Mucosa of descending colon (tissue), 3 donors: ENCODE results near the gene MYO10. TPM values are rescaled to one million over a fixed set of nuclear protein-coding genes. Genes with fewer than 3 reads are reported as not detected.

Experiments
- ATAC-seq: fragments of 200-7000 bp; cut with Tn5 transposase; one replicate; pipeline ENCODE4 v1.9.1; 2020; ENCODE audit warnings: mild to moderate bottlenecking, moderate library complexity
- DNase-seq, 3 donors: peaks; one replicate each; pipeline ENCODE4 v3.0.0-alpha.2; 2020
- H3K36me3 ChIP-seq: fragments of 200-600 bp; one replicate; pipeline ENCODE4 v1.8.0; 2021; ENCODE audit warnings: low read depth, mild to moderate bottlenecking
- H3K4me1 ChIP-seq: fragments of 200-600 bp; one replicate; pipeline ENCODE4 v1.8.0; 2021; ENCODE audit warnings: low read depth, mild to moderate bottlenecking
- H3K4me3 ChIP-seq: fragments of 200-600 bp; one replicate; pipeline ENCODE4 v1.8.0; 2021; ENCODE audit warnings: mild to moderate bottlenecking
- H3K9me3 ChIP-seq: fragments of 200-600 bp; one replicate; pipeline ENCODE4 v1.8.0; 2021; ENCODE audit warnings: mild to moderate bottlenecking
- intact Hi-C, 2 donors: fragments of 100-400 bp; cut with DNase I in 1 of 2; cut with micrococcal nuclease in 1 of 2; formaldehyde crosslinking; loops; one replicate each; pipeline versions ENCODE4 v1.11.0 to v1.11.1; 2022; cut with DNase I, micrococcal nuclease
- total RNA-seq, 3 donors: library from RNA; stranded (reverse); fragmentation: NEBNext Ultra II Directional in 2 of 3; extraction: Animal tissue kit (Norgen Biotek cat#: 25700) in 2 of 3; gene quantifications; one replicate each; pipeline versions ENCODE4 v1.2.1 to v1.2.4, GENCODE V29; 2021 to 2023
- TF ChIP-seq, protein P1 (sequence below): fragments of 200-600 bp; IDR thresholded peaks from one replicate; pipeline ENCODE4 v1.8.0; 2022; ENCODE audit warnings: antibody characterized with exemption, mild to moderate bottlenecking
- donor health status: DM: no; HTN: no; CAD: no; lungs with moderate emphysema.
- donor health status: DM: no; HTN: no; CAD: no.
- donor health status: DM: no; HTN: yes; CAD: no.

Gene MYO10
- total RNA-seq, 3 donors from 2014 or later: 29.4 to 87.8 (median 61.3) TPM

DNA sequence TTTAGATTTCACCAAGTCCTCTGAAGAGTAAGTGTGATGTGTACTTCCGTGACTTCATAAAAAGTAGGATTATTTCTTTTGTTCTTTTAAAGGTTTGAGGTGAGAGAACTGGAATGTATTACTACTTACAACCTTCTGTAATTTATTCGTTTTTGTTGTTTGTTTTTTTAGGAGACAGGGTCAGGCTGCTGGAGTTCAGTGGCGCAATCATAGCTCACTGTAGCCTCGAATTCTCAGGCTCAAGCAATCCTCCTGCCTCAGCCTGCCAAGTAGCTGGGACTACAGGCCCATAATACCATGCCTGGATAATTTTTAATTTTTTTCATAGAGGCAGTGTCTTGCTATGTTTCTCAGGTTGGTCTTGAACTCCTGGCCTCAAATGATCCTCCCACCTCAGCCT, 251.0 kb downstream of the MYO10 start:
- DNase-seq: no peak
- TF ChIP-seq, protein P1, sequence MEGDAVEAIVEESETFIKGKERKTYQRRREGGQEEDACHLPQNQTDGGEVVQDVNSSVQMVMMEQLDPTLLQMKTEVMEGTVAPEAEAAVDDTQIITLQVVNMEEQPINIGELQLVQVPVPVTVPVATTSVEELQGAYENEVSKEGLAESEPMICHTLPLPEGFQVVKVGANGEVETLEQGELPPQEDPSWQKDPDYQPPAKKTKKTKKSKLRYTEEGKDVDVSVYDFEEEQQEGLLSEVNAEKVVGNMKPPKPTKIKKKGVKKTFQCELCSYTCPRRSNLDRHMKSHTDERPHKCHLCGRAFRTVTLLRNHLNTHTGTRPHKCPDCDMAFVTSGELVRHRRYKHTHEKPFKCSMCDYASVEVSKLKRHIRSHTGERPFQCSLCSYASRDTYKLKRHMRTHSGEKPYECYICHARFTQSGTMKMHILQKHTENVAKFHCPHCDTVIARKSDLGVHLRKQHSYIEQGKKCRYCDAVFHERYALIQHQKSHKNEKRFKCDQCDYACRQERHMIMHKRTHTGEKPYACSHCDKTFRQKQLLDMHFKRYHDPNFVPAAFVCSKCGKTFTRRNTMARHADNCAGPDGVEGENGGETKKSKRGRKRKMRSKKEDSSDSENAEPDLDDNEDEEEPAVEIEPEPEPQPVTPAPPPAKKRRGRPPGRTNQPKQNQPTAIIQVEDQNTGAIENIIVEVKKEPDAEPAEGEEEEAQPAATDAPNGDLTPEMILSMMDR: no peak
- intact Hi-C loops: no loop called here

DNA sequence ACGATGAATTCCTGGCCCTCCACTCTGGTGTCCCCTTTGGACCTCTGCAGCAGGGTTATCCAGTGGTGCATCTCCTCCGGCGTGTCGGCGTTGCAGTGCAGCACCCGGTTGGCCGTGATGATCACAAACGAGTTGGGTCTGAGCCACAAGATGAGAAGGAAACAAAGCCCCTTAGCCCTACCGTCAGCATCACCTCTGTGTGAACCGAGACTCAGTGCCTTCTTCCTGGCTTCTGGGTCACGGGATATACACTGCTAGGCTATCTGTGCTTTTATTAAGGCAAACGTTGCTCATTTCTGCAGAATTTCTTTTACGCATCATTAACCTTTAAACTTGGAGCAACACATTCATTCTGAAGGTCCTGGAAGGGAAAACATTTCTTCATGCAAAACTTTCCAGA, 254.2 kb downstream of the MYO10 start:
- no peaks in the 10 kb centered on the region for H3K36me3 ChIP-seq

More for the DNA sequence above, 251.0 kb downstream of the MYO10 start:
- H3K4me3 ChIP-seq: no peak overlapping the region
- H3K4me1 ChIP-seq: no peaks in the 10 kb centered on the region
- no peaks in the 10 kb centered on the region for H3K9me3 ChIP-seq
- H3K36me3 ChIP-seq: no peaks in the 10 kb centered on the region
- ATAC-seq: no peak

GRCh38 chr5:16679863-16680262, 256.2 kb downstream of the MYO10 start:
- TF ChIP-seq, protein P1: no peak
- H3K36me3 ChIP-seq: no peaks in the 10 kb centered on the region
- intact Hi-C loops: no loop called here

More for the DNA sequence above, 254.2 kb downstream of the MYO10 start:
- Histone ChIP-seq H3K9me3 (no peaks in the 10 kb centered on the region), H3K4me3 (no peak overlapping the region), H3K4me1 (no peaks in the 10 kb centered on the region)
- TF ChIP-seq, protein P1: no peak
- intact Hi-C loops: no loop called here
- no peak for DNase-seq
- no peak for ATAC-seq

DNA sequence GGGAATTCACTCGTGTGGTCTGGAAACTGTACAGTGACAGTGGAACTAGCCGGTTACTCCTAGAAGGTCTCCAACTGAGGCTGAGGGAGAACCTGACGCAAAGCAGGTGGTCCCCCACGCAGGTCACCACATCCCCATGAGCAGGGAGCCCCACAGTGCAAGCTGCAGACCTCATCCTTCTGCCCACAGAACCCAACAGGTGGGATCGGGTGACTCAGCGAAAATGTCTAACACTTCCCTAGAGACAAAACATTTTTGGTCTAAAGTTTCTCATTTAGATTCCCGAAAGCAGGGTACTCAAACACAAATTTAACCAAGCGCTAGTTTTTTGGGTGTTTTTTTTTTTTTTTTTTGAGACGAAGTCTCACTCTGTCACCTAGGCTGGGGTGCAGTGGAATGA, 256.9 kb downstream of the MYO10 start:
- Histone ChIP-seq H3K4me3 (no peak overlapping the region), H3K9me3 (no peaks in the 10 kb centered on the region), H3K36me3 (no peaks in the 10 kb centered on the region), H3K4me1 (no peaks in the 10 kb centered on the region)
- DNase-seq (no peak), ATAC-seq (no peak)
- intact Hi-C loops: no loop called here
- TF ChIP-seq, protein P1: no peak

More at GRCh38 chr5:16679863-16680262, 256.2 kb downstream of the MYO10 start:
- Histone ChIP-seq H3K9me3 (no peaks in the 10 kb centered on the region), H3K4me1 (no peaks in the 10 kb centered on the region), H3K4me3 (no peak overlapping the region)
- DNase-seq (no peak), ATAC-seq (no peak)

GRCh38 chr5:16675806-16676205, 260.3 kb downstream of the MYO10 start:
- Histone ChIP-seq H3K4me3 (no peak overlapping the region), H3K36me3 (no peaks in the 10 kb centered on the region), H3K4me1 (no peaks in the 10 kb centered on the region), H3K9me3 (no peaks in the 10 kb centered on the region)
- ATAC-seq: no peak
- DNase-seq: no peak
- intact Hi-C loops: no loop called here
- TF ChIP-seq, protein P1: no peak

DNA sequence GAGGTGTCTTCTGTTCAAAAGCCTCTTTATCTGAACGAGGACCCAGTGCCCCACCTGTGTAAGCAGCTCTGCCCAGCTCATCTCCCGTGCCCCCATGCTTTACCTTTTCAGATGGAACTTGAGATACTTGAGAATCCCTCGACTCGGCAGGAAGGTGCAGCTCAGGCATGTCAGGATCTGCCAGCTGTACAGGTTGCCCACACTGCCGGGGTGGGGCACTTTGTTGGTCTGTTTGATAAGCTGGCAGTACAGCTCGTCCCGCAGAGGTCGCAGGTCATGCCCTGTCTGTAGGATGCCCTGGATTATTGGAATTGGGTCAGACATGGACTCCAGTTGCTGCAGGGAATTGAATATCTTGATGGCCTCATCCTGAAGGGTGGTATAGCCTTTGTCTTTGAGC, 261.3 kb downstream of the MYO10 start:
- Histone ChIP-seq H3K9me3 (no peaks in the 10 kb centered on the region), H3K4me3 (no peak overlapping the region), H3K36me3 (no peaks in the 10 kb centered on the region), H3K4me1 (no peaks in the 10 kb centered on the region)
- intact Hi-C loops: no loop called here
- TF ChIP-seq, protein P1: no peak
- DNase-seq (no peak), ATAC-seq (peak; percentile 38)
